ENCODE results near the gene NNMT. TPM values are rescaled to one million over a fixed set of nuclear protein-coding genes. Genes with fewer than 3 reads are reported as not detected.

Gene NNMT
- polyA plus RNA-seq, 1 donor from 2014 or later: not detected

DNA sequence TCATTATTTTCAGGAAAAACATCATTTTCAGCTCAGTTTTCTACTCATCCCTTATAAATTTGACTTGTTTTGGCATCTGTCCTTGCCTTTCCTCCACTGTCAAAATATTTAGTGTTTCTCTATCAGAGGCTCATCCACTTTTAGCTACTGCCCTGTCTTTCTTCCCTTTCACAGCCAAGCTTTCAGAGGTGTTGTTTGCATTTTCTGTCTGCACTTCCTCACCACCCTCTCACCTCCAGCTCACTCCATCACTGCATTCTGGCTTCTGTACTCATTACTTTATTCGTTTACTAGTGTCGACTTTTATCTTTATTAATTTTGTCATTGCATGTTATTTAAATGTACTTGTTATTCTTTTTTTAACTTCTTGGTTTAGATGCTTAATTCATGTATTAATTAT, 26.7 kb upstream of the NNMT start:
- Histone ChIP-seq H2AFZ (ENCODE audit: low read depth, low read length) (no peak overlapping the region), H4K20me1 (ENCODE audit: insufficient read depth) (no peaks in the 10 kb centered on the region), H3K36me3 (ENCODE audit: insufficient read depth, low read length) (no peaks in the 10 kb centered on the region), H3K27me3 (ENCODE audit: insufficient read depth, low read depth, low read length) (no peaks in the 10 kb centered on the region), H3K9ac (ENCODE audit: low read length) (no peak overlapping the region), H3K9me3 (ENCODE audit: low read length) (no peaks in the 10 kb centered on the region), H3K27ac (ENCODE audit: low read length) (no peak overlapping the region), H3K4me3 (ENCODE audit: low read length) (no peak overlapping the region), H3K79me2 (replicated peaks; ENCODE audit: insufficient read depth, low read length) (no peaks in the 10 kb centered on the region), H3F3A (ENCODE audit: insufficient read depth, low read length, poor library complexity, severe bottlenecking) (no peaks in the 10 kb centered on the region), H3K4me2 (ENCODE audit: low read length) (no peak overlapping the region), H3K9me2 (ENCODE audit: insufficient read depth, low read length) (no peaks in the 10 kb centered on the region)
- no peak for TF ChIP-seq SMC3 (conservative IDR thresholded peaks at IDR 0.05; ENCODE audit: poor library complexity)
- TF ChIP-seq, protein P1, sequence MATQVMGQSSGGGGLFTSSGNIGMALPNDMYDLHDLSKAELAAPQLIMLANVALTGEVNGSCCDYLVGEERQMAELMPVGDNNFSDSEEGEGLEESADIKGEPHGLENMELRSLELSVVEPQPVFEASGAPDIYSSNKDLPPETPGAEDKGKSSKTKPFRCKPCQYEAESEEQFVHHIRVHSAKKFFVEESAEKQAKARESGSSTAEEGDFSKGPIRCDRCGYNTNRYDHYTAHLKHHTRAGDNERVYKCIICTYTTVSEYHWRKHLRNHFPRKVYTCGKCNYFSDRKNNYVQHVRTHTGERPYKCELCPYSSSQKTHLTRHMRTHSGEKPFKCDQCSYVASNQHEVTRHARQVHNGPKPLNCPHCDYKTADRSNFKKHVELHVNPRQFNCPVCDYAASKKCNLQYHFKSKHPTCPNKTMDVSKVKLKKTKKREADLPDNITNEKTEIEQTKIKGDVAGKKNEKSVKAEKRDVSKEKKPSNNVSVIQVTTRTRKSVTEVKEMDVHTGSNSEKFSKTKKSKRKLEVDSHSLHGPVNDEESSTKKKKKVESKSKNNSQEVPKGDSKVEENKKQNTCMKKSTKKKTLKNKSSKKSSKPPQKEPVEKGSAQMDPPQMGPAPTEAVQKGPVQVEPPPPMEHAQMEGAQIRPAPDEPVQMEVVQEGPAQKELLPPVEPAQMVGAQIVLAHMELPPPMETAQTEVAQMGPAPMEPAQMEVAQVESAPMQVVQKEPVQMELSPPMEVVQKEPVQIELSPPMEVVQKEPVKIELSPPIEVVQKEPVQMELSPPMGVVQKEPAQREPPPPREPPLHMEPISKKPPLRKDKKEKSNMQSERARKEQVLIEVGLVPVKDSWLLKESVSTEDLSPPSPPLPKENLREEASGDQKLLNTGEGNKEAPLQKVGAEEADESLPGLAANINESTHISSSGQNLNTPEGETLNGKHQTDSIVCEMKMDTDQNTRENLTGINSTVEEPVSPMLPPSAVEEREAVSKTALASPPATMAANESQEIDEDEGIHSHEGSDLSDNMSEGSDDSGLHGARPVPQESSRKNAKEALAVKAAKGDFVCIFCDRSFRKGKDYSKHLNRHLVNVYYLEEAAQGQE (IDR thresholded peaks at IDR 0.05; ENCODE audit: borderline replicate concordance): no peak
- no peak for TF ChIP-seq TAF1 (IDR thresholded peaks at IDR 0.05; ENCODE audit: low read depth)
- no peak for TF ChIP-seq POLR2AphosphoS5 (IDR thresholded peaks at IDR 0.05)
- TF ChIP-seq RAD21 (conservative IDR thresholded peaks at IDR 0.05): no peak
- no peak for TF ChIP-seq EP300 (conservative IDR thresholded peaks at IDR 0.05; ENCODE audit: poor library complexity, severe bottlenecking)
- TF ChIP-seq, protein P2, sequence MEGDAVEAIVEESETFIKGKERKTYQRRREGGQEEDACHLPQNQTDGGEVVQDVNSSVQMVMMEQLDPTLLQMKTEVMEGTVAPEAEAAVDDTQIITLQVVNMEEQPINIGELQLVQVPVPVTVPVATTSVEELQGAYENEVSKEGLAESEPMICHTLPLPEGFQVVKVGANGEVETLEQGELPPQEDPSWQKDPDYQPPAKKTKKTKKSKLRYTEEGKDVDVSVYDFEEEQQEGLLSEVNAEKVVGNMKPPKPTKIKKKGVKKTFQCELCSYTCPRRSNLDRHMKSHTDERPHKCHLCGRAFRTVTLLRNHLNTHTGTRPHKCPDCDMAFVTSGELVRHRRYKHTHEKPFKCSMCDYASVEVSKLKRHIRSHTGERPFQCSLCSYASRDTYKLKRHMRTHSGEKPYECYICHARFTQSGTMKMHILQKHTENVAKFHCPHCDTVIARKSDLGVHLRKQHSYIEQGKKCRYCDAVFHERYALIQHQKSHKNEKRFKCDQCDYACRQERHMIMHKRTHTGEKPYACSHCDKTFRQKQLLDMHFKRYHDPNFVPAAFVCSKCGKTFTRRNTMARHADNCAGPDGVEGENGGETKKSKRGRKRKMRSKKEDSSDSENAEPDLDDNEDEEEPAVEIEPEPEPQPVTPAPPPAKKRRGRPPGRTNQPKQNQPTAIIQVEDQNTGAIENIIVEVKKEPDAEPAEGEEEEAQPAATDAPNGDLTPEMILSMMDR (IDR thresholded peaks at IDR 0.05; ENCODE audit: poor library complexity, severe bottlenecking): no peak
- no peak for TF ChIP-seq EZH2 (IDR thresholded peaks at IDR 0.05; ENCODE audit: borderline replicate concordance, insufficient read depth, low read length, poor library complexity, severe bottlenecking)
- TF ChIP-seq MXI1 (conservative IDR thresholded peaks at IDR 0.05; ENCODE audit: poor library complexity, severe bottlenecking): no peak

DNA sequence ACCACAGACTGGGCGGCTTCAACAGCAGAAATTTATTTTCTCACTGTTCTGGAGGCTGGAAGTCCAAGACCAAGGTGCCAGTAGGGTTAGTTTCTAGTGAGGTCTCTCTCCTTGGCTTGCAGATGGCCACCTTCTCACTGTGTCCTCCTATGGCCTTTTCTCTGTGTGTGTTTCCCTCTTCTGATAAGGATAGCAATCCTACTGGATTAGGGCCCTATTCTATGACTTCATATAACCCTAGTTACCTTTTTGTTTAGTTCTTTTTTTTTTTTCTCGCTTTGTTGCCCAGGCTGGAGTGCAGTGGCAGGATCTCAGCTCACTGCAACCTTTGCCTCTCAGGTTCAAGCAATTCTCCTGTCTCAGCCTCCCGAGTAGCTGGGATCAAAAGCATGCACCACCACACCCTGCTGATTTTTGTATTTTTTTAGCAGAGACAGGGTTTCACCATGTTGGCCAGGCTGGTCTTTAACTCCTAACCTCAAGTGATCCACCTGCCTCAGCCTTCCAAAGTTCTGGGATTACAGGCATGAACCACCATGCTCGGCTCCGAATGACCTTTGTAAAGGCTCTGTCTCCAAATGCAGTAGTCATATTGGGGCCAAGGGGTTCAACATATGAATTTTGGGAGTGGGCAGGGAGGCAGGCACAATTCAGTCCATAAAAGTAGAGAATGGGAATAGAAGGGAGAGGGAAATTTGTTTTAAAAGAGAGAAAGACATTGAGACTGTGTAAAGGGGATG, 25.5 kb upstream of the NNMT start:
- H3K27ac ChIP-seq (ENCODE audit: low read length): no peak overlapping the region
- H3K9ac ChIP-seq (ENCODE audit: low read length): no peak overlapping the region
- no peaks in the 10 kb centered on the region for H3K27me3 ChIP-seq (ENCODE audit: insufficient read depth, low read depth, low read length)
- H3K4me2 ChIP-seq (ENCODE audit: low read length): no peak overlapping the region
- no peak overlapping the region for H2AFZ ChIP-seq (ENCODE audit: low read depth, low read length)
- H3K4me3 ChIP-seq (ENCODE audit: low read length): no peak overlapping the region
- no peaks in the 10 kb centered on the region for H3K9me2 ChIP-seq (ENCODE audit: insufficient read depth, low read length)
- no peaks in the 10 kb centered on the region for H3F3A ChIP-seq (ENCODE audit: insufficient read depth, low read length, poor library complexity, severe bottlenecking)
- H3K9me3 ChIP-seq (ENCODE audit: low read length): no peaks in the 10 kb centered on the region
- no peaks in the 10 kb centered on the region for H4K20me1 ChIP-seq (ENCODE audit: insufficient read depth)
- no peaks in the 10 kb centered on the region for H3K79me2 ChIP-seq (replicated peaks; ENCODE audit: insufficient read depth, low read length)
- no peaks in the 10 kb centered on the region for H3K36me3 ChIP-seq (ENCODE audit: insufficient read depth, low read length)
- TF ChIP-seq MXI1 (conservative IDR thresholded peaks at IDR 0.05; ENCODE audit: poor library complexity, severe bottlenecking) (no peak), EP300 (conservative IDR thresholded peaks at IDR 0.05; ENCODE audit: poor library complexity, severe bottlenecking) (no peak), POLR2AphosphoS5 (IDR thresholded peaks at IDR 0.05) (no peak)
